ENCODE data around the gene BPGM. TPM values are rescaled to one million over a fixed set of nuclear protein-coding genes. Genes with fewer than 3 reads are reported as not detected.

The BPGM gene
- total RNA-seq, 3 donors from 2014 or later (not counting 1 experiment from before 2014, with no cell fraction given) = 30.0 to 39.1 (median 31.4) TPM

DNA sequence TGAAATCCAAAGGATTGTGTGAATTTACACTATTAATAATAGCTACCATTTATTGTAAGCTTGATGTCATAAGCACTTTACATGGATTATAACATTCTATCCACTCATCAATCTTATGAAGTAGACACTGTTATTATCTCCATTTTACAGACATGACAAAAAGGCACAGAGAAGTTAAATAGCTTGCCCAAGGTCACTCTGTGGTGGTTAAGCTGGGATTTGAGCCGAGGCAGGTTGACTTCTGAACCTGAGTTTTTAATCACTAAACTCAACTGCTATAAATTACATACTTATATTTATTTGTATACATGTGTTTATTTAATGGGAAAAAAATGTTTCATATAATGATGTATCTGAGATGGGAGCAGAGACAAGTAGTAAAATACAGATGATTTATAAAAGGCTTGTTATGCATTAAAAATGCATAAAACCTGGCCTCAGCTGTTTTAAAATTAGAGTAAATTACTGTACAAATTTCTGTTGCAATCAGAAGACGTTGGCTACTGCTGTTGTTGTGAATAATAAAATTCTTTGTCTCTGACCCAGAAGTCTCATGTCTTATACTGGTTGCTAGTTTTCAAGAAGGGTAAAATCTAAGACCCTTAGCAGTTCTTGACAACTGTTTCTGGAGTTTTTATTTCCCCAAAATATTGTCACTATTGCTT, 71.7 kb downstream of the BPGM start:
- no peaks in the 10 kb centered on the region for H3K27me3 ChIP-seq (ENCODE audit: control insufficient read depth, insufficient read depth, low read length)
- no peaks in the 10 kb centered on the region for H3K4me1 ChIP-seq (ENCODE audit: control insufficient read depth, insufficient read depth, low read length)
- DNase-seq (no peak), ATAC-seq (no peak)
- H3K27ac ChIP-seq (ENCODE audit: low read length) = no peak overlapping the region
- WGBS (ENCODE audit: insufficient coverage) = 43% methylated on average over 1 of the region's 2 CpGs
- H3K9me3 Mint-ChIP-seq = no peaks in the 10 kb centered on the region
- no peaks in the 10 kb centered on the region for H3K36me3 ChIP-seq (ENCODE audit: control insufficient read depth, insufficient read depth, low read length)
- H3K9me3 ChIP-seq (ENCODE audit: control insufficient read depth, insufficient read depth, low read length) = no peaks in the 10 kb centered on the region
- peaks cover 7 to 14% of the 10 kb centered on the region in 2 donors for H3K27me3 Mint-ChIP-seq (ENCODE audit: low read depth in 2 of 2)
- intact Hi-C loops (cut with micrococcal nuclease) = no loop called here
- TF ChIP-seq, protein P1, sequence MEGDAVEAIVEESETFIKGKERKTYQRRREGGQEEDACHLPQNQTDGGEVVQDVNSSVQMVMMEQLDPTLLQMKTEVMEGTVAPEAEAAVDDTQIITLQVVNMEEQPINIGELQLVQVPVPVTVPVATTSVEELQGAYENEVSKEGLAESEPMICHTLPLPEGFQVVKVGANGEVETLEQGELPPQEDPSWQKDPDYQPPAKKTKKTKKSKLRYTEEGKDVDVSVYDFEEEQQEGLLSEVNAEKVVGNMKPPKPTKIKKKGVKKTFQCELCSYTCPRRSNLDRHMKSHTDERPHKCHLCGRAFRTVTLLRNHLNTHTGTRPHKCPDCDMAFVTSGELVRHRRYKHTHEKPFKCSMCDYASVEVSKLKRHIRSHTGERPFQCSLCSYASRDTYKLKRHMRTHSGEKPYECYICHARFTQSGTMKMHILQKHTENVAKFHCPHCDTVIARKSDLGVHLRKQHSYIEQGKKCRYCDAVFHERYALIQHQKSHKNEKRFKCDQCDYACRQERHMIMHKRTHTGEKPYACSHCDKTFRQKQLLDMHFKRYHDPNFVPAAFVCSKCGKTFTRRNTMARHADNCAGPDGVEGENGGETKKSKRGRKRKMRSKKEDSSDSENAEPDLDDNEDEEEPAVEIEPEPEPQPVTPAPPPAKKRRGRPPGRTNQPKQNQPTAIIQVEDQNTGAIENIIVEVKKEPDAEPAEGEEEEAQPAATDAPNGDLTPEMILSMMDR (IDR thresholded peaks at IDR 0.05) = no peak
- H3K4me3 ChIP-seq (ENCODE audit: low read length) = no peak overlapping the region
- H3K27ac Mint-ChIP-seq = no peak overlapping the region
- no peak overlapping the region for H3K4me3 Mint-ChIP-seq
- no peaks in the 10 kb centered on the region for H3K4me1 Mint-ChIP-seq
- H3K36me3 Mint-ChIP-seq = no peaks in the 10 kb centered on the region

DNA sequence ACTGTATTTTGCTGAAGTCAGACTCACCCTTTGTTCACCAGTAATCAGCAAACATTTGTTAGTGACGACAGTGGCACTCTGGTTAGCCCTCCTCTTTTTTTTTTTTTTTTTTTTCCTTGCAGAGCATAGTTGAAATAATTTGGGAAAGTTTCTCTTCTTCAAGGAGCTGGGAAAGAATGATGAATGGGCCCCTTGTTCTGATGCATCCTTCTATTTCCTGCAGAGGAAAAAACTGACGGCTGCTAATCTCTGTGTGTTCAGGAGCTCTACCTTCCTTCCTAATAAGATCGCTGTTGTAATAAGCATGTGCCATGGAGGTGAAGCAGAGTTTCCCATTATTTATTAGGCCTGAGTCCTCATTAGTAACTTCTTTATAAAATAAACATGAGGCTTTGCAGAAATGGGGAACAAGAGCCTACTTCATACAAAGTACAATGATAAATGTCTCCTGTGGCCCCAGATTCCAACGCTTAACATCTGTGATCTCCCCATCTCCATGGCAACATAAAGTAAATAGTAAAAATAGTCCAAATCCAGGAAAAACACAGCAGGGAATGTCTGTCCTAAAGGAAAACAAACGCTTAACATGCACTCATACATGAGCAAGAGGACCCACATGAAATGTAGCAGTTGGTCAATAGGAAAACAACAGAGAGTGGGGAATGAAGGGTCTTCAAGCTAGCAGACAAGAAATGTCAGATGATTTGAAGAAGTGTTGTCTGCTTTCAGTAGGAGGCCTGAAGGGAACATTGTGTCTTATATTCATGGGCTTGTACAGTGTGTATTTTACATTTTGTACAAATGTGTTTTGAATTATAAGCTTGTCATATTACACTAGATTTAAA, 73.7 kb downstream of the BPGM start:
- Mint-ChIP-seq H3K27me3 (ENCODE audit: low read depth in 2 of 2) (peaks cover 0 to 7% of the 10 kb centered on the region in 2 donors), H3K27ac (no peak overlapping the region), H3K4me1 (no peaks in the 10 kb centered on the region), H3K4me3 (no peak overlapping the region), H3K36me3 (no peaks in the 10 kb centered on the region), H3K9me3 (no peaks in the 10 kb centered on the region)
- TF ChIP-seq, protein P1 (IDR thresholded peaks at IDR 0.05) = no peak
- no peaks in the 10 kb centered on the region for H3K36me3 ChIP-seq (ENCODE audit: control insufficient read depth, insufficient read depth, low read length)
- DNase-seq = no peak
- no peak overlapping the region for H3K4me3 ChIP-seq (ENCODE audit: low read length)
- H3K27me3 ChIP-seq (ENCODE audit: control insufficient read depth, insufficient read depth, low read length) = no peaks in the 10 kb centered on the region
- intact Hi-C loops (cut with micrococcal nuclease) = no loop called here
- WGBS (ENCODE audit: insufficient coverage) = 46% methylated on average over 5 of the region's 5 CpGs
- no peak for ATAC-seq
- no peaks in the 10 kb centered on the region for H3K9me3 ChIP-seq (ENCODE audit: control insufficient read depth, insufficient read depth, low read length)
- H3K4me1 ChIP-seq (ENCODE audit: control insufficient read depth, insufficient read depth, low read length) = no peaks in the 10 kb centered on the region
- H3K27ac ChIP-seq (ENCODE audit: low read length) = no peak overlapping the region

DNA sequence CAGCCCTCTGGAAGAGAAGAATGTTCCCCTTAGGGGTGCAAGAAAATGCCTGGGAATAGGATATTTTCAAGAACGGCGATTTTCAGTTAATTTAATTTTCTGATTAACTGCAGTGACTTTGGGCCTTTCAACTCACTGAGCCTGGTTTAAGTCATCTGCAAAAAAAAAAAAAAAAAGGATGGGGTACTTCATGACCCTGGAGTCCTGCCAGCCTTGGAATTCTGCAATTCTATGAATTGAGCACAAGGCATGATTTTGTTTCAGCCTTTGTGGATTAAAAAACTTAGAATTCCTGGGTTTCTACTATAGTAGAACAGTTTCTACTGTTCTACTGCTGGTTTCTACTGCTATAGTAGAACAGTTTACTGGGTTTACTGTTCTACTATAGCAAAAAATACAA, 74.5 kb downstream of the BPGM start:
- H3K9me3 Mint-ChIP-seq = no peaks in the 10 kb centered on the region
- H3K27ac ChIP-seq (ENCODE audit: low read length) = no peak overlapping the region
- no peak for DNase-seq
- WGBS (ENCODE audit: insufficient coverage) = 77% methylated on average over 2 of the region's 2 CpGs
- TF ChIP-seq, protein P1 (IDR thresholded peaks at IDR 0.05) = no peak
- intact Hi-C loops (cut with micrococcal nuclease) = no loop called here
- no peaks in the 10 kb centered on the region for H3K36me3 Mint-ChIP-seq
- no peaks in the 10 kb centered on the region for H3K4me1 Mint-ChIP-seq
- H3K4me3 ChIP-seq (ENCODE audit: low read length) = no peak overlapping the region
- no peaks in the 10 kb centered on the region for H3K9me3 ChIP-seq (ENCODE audit: control insufficient read depth, insufficient read depth, low read length)
- no peaks in the 10 kb centered on the region for H3K4me1 ChIP-seq (ENCODE audit: control insufficient read depth, insufficient read depth, low read length)
- peaks cover 0 to 7% of the 10 kb centered on the region in 2 donors for H3K27me3 Mint-ChIP-seq (ENCODE audit: low read depth in 2 of 2)
- H3K4me3 Mint-ChIP-seq = no peak overlapping the region
- no peak overlapping the region for H3K27ac Mint-ChIP-seq
- no peaks in the 10 kb centered on the region for H3K27me3 ChIP-seq (ENCODE audit: control insufficient read depth, insufficient read depth, low read length)
- ATAC-seq = no peak
- no peaks in the 10 kb centered on the region for H3K36me3 ChIP-seq (ENCODE audit: control insufficient read depth, insufficient read depth, low read length)

Measured in natural killer cell (primary cell).